ENCODE data around the gene TLN1. TPM values are rescaled to one million over a fixed set of nuclear protein-coding genes. Genes with fewer than 3 reads are reported as not detected.

The TLN1 gene
- total and polyA plus RNA-seq, 2 of the 8 experiments (the other 6 are each of a cell fraction or from before 2014, with no cell fraction given) = 28.1 to 90.1 TPM

DNA sequence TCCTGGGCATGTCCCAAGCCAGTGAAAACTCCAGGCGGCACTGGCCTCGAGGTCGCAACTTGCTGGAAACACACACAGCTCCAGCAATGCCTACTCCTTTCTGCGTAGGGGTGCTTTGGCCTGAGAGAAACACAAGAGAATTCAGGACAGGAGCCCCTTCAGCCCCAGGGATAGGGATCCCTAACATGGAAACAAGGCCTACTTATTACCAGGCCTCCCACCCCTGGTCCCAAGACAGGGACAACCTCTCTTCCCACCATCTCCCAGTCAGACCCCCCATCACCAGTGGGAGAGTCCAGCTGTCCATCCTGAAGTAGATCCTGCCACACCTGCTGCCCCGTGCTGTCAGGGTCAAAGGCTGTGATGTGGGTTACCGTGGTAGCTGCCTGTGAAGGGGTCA, 8.2 kb upstream of the TLN1 start (continued):
- TF ChIP-seq TBP (IDR thresholded peaks at IDR 0.05; ENCODE audit: low read depth, low read length) (no peak), MAFK (IDR thresholded peaks at IDR 0.05; ENCODE audit: low read depth, low read length) (no peak)
